ENCODE data around the gene CNNM4. TPM values are rescaled to one million over a fixed set of nuclear protein-coding genes. Genes with fewer than 3 reads are reported as not detected.
A peak's percentile ranks its signal among the peaks of the same experiment; 100 is the strongest.

The CNNM4 gene
- total RNA-seq, 3 donors from 2014 or later = 53.4 to 134 (median 101) TPM

DNA sequence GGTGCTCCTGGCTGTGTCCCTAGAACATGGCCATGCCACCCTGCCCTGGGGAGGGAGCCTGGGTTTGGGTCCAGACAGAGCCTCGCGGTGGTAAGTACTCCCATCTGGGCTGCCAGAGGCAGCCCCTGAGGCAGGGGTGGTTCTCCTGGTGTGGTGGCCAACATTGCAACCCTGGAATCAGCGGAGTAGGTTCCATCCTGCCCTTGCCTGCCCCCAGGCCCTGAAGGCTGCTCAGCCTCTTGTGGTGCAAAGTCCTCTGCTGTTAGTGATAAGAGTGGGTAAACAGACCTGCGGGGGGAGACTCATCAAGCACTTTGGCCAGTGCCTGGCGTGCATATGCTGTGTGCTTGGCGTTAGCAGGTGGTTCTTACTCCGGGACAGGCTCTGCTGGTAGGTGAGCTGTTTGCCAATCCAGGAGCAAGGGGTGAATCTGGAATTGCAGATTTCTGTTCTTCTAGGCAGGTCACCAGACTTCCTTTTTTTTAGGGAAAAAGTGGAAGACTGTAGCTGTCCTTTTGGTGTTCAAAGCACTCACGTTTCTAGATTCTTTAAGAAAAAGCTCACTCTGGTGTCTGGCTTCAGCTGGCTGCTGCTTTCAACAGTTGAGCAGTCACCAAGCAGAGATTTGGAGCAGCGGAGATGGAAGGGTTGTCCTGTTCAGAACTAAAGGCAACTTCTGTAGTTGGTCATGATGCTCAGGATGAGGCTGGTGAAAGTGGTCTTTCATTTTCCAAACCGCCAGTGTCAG lies 58.6 kb downstream of the CNNM4 start:
- ATAC-seq = peak; percentile 69
- intact Hi-C loops (cut with DNase I, micrococcal nuclease) = no loop called here

DNA sequence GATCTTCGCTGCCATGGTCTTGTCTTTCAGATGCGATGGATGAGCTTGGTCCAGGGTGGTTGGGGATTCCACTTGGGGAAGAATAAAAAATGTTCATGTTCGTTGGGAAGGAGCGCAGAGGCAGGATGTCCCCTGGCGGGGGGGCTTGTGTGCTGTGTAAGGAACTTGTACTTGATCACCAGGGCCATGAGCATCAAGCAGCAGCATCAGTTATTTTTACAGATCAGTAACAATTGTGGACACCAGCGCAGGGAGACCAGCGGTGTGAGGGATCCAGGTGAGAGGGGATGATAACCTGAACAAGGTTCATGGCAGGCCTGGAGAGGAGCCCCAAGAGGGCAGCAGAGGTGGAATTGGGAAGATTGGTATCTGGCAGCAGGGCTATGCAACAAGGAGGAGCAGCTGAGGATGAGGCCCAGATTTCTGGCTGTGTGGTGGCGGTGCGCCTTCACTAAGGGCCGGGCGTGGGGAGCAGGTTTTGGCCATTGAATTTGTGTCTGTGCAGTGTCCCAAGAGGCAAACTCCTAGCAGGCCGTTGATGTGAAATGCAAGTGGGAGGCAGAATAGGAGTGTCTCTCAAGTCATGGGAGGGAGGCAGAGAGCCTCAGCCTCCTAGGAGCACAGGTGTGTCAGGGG lies 59.3 kb downstream of the CNNM4 start:
- ATAC-seq = no peak
- Histone ChIP-seq H3K4me3 (no peak overlapping the region), H3K36me3 (ENCODE audit: low read depth) (no peaks in the 10 kb centered on the region), H3K9me3 (no peaks in the 10 kb centered on the region), H3K4me1 (ENCODE audit: low read depth) (peaks cover 53% of the 10 kb centered on the region)
- intact Hi-C loops (cut with DNase I, micrococcal nuclease) = no loop called here
- peak in 1 of 3 donors; percentile 7 for DNase-seq
- TF ChIP-seq, protein P1, sequence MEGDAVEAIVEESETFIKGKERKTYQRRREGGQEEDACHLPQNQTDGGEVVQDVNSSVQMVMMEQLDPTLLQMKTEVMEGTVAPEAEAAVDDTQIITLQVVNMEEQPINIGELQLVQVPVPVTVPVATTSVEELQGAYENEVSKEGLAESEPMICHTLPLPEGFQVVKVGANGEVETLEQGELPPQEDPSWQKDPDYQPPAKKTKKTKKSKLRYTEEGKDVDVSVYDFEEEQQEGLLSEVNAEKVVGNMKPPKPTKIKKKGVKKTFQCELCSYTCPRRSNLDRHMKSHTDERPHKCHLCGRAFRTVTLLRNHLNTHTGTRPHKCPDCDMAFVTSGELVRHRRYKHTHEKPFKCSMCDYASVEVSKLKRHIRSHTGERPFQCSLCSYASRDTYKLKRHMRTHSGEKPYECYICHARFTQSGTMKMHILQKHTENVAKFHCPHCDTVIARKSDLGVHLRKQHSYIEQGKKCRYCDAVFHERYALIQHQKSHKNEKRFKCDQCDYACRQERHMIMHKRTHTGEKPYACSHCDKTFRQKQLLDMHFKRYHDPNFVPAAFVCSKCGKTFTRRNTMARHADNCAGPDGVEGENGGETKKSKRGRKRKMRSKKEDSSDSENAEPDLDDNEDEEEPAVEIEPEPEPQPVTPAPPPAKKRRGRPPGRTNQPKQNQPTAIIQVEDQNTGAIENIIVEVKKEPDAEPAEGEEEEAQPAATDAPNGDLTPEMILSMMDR (IDR thresholded peaks at IDR 0.05) = no peak

More for the DNA sequence above, 58.6 kb downstream of the CNNM4 start:
- peaks cover 53% of the 10 kb centered on the region for H3K4me1 ChIP-seq (ENCODE audit: low read depth)
- DNase-seq = peak; percentile 81 to 84 (median 83)
- H3K4me3 ChIP-seq = no peak overlapping the region
- no peaks in the 10 kb centered on the region for H3K9me3 ChIP-seq
- H3K36me3 ChIP-seq (ENCODE audit: low read depth) = no peaks in the 10 kb centered on the region
- TF ChIP-seq, protein P1 (IDR thresholded peaks at IDR 0.05) = no peak

DNA sequence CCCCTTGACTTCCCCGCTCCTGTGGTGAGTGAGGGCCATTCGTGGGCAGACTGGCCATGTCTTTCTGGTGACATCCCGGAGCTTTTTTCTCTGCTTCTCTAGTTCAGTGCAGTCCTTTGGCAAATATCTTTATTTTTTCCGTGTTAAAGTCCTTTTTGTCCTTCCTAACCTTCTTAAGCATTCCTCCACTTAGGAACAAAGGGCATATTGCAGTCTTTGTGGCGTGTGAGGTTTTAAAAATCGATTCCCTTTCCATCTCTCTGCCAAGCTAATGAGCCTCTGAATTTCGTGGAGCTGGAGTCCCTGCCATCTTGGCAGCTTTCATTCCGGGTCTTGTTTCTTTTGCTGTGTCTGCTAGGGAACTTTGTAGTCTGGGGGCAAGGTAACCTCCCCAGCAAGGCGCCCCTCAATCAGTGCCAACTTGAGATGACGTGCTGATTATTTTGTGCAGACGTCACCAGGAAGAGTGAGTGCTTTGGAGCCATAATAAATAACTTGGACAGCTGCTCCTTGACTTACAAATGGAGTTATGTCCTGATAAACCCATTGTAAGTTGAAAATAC lies 60.5 kb downstream of the CNNM4 start:
- intact Hi-C loops (cut with DNase I, micrococcal nuclease) = no loop called here
- Histone ChIP-seq H3K36me3 (ENCODE audit: low read depth) (peaks cover 8% of the 10 kb centered on the region), H3K4me3 (no peak overlapping the region), H3K4me1 (ENCODE audit: low read depth) (peaks cover 49% of the 10 kb centered on the region), H3K9me3 (no peaks in the 10 kb centered on the region)
- no peak for DNase-seq
- TF ChIP-seq, protein P1 (IDR thresholded peaks at IDR 0.05) = no peak
- ATAC-seq = no peak

DNA sequence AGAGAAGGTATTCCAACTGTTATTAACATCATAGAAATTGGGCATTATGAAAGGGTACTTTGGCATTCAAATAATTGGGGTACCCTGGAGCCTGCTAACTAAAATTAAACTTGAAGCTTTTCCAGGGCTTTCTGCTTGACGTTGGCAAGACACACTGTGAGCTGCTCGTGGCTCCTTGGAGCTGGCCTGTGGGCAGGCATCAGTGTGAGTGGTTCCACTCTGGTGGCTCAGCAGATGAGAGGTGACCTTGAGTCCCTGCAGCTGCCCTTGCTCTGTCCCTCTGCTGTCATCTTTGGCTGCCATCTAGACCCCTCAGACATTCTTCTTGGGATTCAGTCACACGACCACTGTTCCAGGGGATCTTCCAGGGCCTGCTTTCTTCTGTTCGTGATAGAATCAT lies 62.1 kb downstream of the CNNM4 start:
- TF ChIP-seq, protein P1 (IDR thresholded peaks at IDR 0.05) = no peak
- H3K36me3 ChIP-seq (ENCODE audit: low read depth) = peaks cover 8% of the 10 kb centered on the region
- no peak overlapping the region for H3K4me3 ChIP-seq
- H3K4me1 ChIP-seq (ENCODE audit: low read depth) = peaks cover 41% of the 10 kb centered on the region
- no peaks in the 10 kb centered on the region for H3K9me3 ChIP-seq
- DNase-seq (peak in 1 of 3 donors; percentile 7), ATAC-seq (no peak)
- intact Hi-C loops (cut with DNase I, micrococcal nuclease) = no loop called here

DNA sequence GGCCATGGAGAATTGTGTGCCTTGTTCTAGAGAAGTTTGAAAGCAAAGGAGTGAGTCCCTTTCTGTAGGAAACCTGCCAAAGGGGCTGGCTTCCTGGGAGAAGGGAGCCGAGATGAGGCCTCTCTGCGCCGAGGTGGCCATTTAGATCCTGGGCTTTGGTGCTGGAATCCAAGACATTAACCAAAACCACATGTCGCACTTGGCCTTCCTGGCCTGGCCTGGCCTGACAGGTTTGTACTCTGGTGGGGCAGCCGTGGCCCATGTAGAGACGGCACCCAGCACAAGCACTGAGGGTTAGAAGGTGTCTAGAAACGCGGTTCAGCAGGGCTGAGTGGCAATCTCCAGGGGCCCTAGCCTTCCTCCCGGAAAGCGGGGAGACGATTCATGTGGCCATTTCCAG lies 62.5 kb downstream of the CNNM4 start:
- ATAC-seq = no peak
- TF ChIP-seq, protein P1 (IDR thresholded peaks at IDR 0.05) = no peak
- Histone ChIP-seq H3K4me3 (no peak overlapping the region), H3K4me1 (ENCODE audit: low read depth) (peaks cover 37% of the 10 kb centered on the region), H3K9me3 (no peaks in the 10 kb centered on the region), H3K36me3 (ENCODE audit: low read depth) (peaks cover 8% of the 10 kb centered on the region)
- DNase-seq = peak in 1 of 3 donors; percentile 31
- intact Hi-C loops (cut with DNase I, micrococcal nuclease) = no loop called here
